ENCODE results near the gene DPH3.

The DPH3 gene

GRCh38 chr3:16233806-16234205 is 30.9 kb downstream of the DPH3 start:
- no peak for DNase-seq (ENCODE audit: low spot score)

- no peak for DNase-seq (ENCODE audit: low spot score)
Measured at GRCh38 chr3:16231983-16232382, 32.8 kb downstream of the DPH3 start.

GRCh38 chr3:16229681-16230080 is 35.1 kb downstream of the DPH3 start:
- no peak for DNase-seq (ENCODE audit: low spot score)

GRCh38 chr3:16227566-16227965 is 37.2 kb downstream of the DPH3 start:
- no peak for DNase-seq (ENCODE audit: low spot score)

GRCh38 chr3:16224325-16224724 is 40.4 kb downstream of the DPH3 start:
- DNase-seq (ENCODE audit: low spot score), result no peak

GRCh38 chr3:16222547-16222946 is 42.2 kb downstream of the DPH3 start:
- DNase-seq (ENCODE audit: low spot score), result no peak

GRCh38 chr3:16221990-16222389 is 42.8 kb downstream of the DPH3 start:
- no peak for DNase-seq (ENCODE audit: low spot score)

GRCh38 chr3:16219777-16220176 is 45.0 kb downstream of the DPH3 start:
- DNase-seq (ENCODE audit: low spot score), result no peak

- no peak for DNase-seq (ENCODE audit: low spot score)
Measured at GRCh38 chr3:16216373-16216935, 48.3 kb downstream of the DPH3 start.

GRCh38 chr3:16214366-16214765 is 50.4 kb downstream of the DPH3 start:
- DNase-seq (ENCODE audit: low spot score), result no peak

- no peak for DNase-seq (ENCODE audit: low spot score)
Measured at GRCh38 chr3:16211176-16211904, 53.4 kb downstream of the DPH3 start.

Measured in hematopoietic multipotent progenitor cell treated with erythropoietin and hydrocortisone succinate and interleukin-3 and kit ligand, for 15 days (in vitro differentiated cells).